K562 (cell line): Measurements from ENCODE around the gene HMCES. TPM values are rescaled to one million over a fixed set of nuclear protein-coding genes. Genes with fewer than 3 reads are reported as not detected.

Experiments used
- EP400 ChIP-seq: fragments of 450-650 bp; IDR thresholded peaks from 2 replicates; pipeline ENCODE4 v1.6.1; 2017; ENCODE audit warnings: antibody characterized with exemption, mild to moderate bottlenecking, moderate library complexity
- FOS ChIP-seq: IDR thresholded peaks from 3 replicates; pipeline ENCODE4 v1.6.1; 2011; ENCODE audit not compliant: insufficient read length; ENCODE audit errors: extremely low read depth
- GATAD2A ChIP-seq: fragments of 450-650 bp; IDR thresholded peaks from 2 replicates; pipeline ENCODE4 v1.6.1; 2017
- HDAC2 ChIP-seq: fragments of 450-650 bp; IDR thresholded peaks from 2 replicates; pipeline ENCODE4 v1.6.1; 2016; ENCODE audit warnings: mild to moderate bottlenecking
- IFI16 ChIP-seq: fragments of 250-450 bp; sonication (Bioruptor Pico); IDR thresholded peaks from 2 replicates; pipeline ENCODE4 v2.1.2; 2022; ENCODE audit warnings: mild to moderate bottlenecking, inconsistent platforms
- LARP7 ChIP-seq: fragments of 450-650 bp; IDR thresholded peaks from 2 replicates; pipeline ENCODE4 v1.6.1; 2016
- MYBL2 ChIP-seq, 2 experiments: fragments of 450-650 bp in 1 of 2; sonication (generic) in 1 of 2; formaldehyde crosslinking in 1 of 2; IDR thresholded peaks; 2 replicates each; pipeline versions ENCODE4 v1.6.1 to v1.8.1; 2017 to 2022; ENCODE audit warnings: borderline replicate concordance in 1 of 2, inconsistent platforms in 1 of 2, low read depth in 1 of 2, mild to moderate bottlenecking in 1 of 2, missing genetic modification reagents in 1 of 2, moderate library complexity in 1 of 2
- PCBP2 ChIP-seq: fragments of 200-400 bp; formaldehyde crosslinking; IDR thresholded peaks from 2 replicates; pipeline ENCODE4 v1.6.1; 2018; ENCODE audit warnings: low read length, low read depth, mild to moderate bottlenecking, moderate library complexity; ENCODE audit not compliant: poor library complexity, severe bottlenecking
- polyA plus RNA-seq, 8 experiments: library from polyadenylated mRNA; depleted of rRNA in 4 of 8; stranded (reverse) in 5 of 8; unstranded in 3 of 8; fragments of >200 nt; fragmentation: Nextera tagmentation in 2 of 8; fragmentation: Illumina TruSeq in 1 of 8; extraction: Ambion mirVana in 2 of 8; extraction: Trizol in 1 of 8; gene quantifications; 2 replicates each; pipeline versions ENCODE4 v1.2.1 to v1.2.3, GENCODE V29; 2011 to 2014; ENCODE audit warnings: inconsistent platforms in 1 of 8, missing spikeins in 1 of 8
- total RNA-seq, 7 experiments: library from RNA; depleted of rRNA in 6 of 7; stranded (reverse); fragments of >200 nt in 6 of 7; fragmentation: Illumina TruSeq in 2 of 7; extraction: Trizol in 2 of 7; gene quantifications; 2 replicates each; pipeline versions ENCODE4 v1.2.1 to v1.2.3, GENCODE V29; 2011 to 2021; ENCODE audit warnings: low replicate concordance in 1 of 7
- TF ChIP-seq, protein P1 (sequence below), 3 experiments: fragments of 200-800 bp in 1 of 3; fragments of 250-450 bp in 1 of 3; fragments of 450-650 bp in 1 of 3; sonication (Bioruptor Pico) in 1 of 3; sonication (Bioruptor generic) in 1 of 3; formaldehyde crosslinking in 1 of 3; IDR thresholded peaks; 2 replicates each; pipeline versions ENCODE4 v1.6.1 to v1.8.0; 2016 to 2022; ENCODE audit warnings: mild to moderate bottlenecking in 2 of 3, missing genetic modification characterization in 2 of 3, missing compliant biosample characterization in 1 of 3, moderate library complexity in 1 of 3
- TF ChIP-seq, protein P2 (sequence below): fragments of 200-800 bp; sonication (Bioruptor generic); IDR thresholded peaks from 2 replicates; pipeline ENCODE4 v1.6.1; 2016; ENCODE audit warnings: missing genetic modification characterization, missing compliant biosample characterization
- TF ChIP-seq, protein P3 (sequence below): fragments of 450-650 bp; IDR thresholded peaks from 2 replicates; pipeline ENCODE4 v1.6.1; 2017; ENCODE audit warnings: antibody characterized with exemption, mild to moderate bottlenecking

The HMCES gene
- total and polyA plus RNA-seq, 9 of the 15 experiments (the other 6 are each of a cell fraction or from before 2014, with no cell fraction given) = 18.8 to 45.3 (median 24.8) TPM

DNA sequence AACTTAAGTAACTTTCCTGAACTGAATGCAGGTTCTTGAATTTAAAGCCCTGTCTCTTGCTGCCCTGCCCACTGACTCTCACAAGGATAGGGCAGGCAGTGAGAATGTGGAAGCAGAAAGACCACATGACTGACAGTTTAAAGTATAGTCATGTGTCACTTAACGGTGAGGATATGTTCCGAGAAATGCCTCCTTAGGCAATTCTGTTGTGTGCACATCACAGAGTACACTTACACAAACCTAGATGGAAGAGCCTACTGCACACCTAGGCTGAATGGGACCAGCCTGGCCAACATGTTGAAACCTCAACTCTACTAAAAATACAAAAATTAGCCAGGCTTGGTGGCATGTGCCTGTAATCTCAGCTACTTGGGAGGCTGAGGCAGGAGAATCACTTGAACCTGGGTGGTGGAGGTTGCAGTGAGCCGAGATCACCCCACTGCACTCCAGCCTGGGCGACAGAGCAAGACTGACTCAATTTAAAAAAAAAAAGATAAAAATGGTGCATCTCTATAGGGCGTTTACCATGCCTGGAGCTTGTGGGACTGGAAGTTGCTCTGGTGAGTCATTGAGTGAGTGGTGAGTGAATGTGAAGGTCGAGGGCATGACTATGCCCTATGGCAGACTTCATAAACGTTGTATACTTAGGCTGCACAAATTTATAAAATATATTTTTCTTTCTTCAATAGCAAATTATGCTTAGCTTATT, 48.2 kb upstream of the HMCES start (continued):
- TF ChIP-seq MYBL2 (IDR thresholded peaks at IDR 0.05; ENCODE audit: low read depth) (peak; percentile 68), MYBL2 (CRISPR knock-in tag; IDR thresholded peaks at IDR 0.05; ENCODE audit: borderline replicate concordance) (no peak), LARP7 (0 out of 2 replicates have a peak, but pooled peaks have one; percentile 38), FOS (peak; percentile 25), IFI16 (no peak), EP400 (peak; percentile 27; the same call in 1 of the 2 replicates), GATAD2A (no peak), HDAC2 (0 out of 2 replicates have a peak, but pooled peaks have one; percentile 19), PCBP2 (no peak)
- TF ChIP-seq, protein P1, sequence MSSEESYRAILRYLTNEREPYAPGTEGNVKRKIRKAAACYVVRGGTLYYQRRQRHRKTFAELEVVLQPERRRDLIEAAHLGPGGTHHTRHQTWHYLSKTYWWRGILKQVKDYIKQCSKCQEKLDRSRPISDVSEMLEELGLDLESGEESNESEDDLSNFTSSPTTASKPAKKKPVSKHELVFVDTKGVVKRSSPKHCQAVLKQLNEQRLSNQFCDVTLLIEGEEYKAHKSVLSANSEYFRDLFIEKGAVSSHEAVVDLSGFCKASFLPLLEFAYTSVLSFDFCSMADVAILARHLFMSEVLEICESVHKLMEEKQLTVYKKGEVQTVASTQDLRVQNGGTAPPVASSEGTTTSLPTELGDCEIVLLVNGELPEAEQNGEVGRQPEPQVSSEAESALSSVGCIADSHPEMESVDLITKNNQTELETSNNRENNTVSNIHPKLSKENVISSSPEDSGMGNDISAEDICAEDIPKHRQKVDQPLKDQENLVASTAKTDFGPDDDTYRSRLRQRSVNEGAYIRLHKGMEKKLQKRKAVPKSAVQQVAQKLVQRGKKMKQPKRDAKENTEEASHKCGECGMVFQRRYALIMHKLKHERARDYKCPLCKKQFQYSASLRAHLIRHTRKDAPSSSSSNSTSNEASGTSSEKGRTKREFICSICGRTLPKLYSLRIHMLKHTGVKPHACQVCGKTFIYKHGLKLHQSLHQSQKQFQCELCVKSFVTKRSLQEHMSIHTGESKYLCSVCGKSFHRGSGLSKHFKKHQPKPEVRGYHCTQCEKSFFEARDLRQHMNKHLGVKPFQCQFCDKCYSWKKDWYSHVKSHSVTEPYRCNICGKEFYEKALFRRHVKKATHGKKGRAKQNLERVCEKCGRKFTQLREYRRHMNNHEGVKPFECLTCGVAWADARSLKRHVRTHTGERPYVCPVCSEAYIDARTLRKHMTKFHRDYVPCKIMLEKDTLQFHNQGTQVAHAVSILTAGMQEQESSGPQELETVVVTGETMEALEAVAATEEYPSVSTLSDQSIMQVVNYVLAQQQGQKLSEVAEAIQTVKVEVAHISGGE (CRISPR knock-in tag; IDR thresholded peaks at IDR 0.05) = 0 out of 6 replicates have a peak, but pooled peaks of 1 of the 3 experiments have one; percentile 41
- TF ChIP-seq, protein P2, sequence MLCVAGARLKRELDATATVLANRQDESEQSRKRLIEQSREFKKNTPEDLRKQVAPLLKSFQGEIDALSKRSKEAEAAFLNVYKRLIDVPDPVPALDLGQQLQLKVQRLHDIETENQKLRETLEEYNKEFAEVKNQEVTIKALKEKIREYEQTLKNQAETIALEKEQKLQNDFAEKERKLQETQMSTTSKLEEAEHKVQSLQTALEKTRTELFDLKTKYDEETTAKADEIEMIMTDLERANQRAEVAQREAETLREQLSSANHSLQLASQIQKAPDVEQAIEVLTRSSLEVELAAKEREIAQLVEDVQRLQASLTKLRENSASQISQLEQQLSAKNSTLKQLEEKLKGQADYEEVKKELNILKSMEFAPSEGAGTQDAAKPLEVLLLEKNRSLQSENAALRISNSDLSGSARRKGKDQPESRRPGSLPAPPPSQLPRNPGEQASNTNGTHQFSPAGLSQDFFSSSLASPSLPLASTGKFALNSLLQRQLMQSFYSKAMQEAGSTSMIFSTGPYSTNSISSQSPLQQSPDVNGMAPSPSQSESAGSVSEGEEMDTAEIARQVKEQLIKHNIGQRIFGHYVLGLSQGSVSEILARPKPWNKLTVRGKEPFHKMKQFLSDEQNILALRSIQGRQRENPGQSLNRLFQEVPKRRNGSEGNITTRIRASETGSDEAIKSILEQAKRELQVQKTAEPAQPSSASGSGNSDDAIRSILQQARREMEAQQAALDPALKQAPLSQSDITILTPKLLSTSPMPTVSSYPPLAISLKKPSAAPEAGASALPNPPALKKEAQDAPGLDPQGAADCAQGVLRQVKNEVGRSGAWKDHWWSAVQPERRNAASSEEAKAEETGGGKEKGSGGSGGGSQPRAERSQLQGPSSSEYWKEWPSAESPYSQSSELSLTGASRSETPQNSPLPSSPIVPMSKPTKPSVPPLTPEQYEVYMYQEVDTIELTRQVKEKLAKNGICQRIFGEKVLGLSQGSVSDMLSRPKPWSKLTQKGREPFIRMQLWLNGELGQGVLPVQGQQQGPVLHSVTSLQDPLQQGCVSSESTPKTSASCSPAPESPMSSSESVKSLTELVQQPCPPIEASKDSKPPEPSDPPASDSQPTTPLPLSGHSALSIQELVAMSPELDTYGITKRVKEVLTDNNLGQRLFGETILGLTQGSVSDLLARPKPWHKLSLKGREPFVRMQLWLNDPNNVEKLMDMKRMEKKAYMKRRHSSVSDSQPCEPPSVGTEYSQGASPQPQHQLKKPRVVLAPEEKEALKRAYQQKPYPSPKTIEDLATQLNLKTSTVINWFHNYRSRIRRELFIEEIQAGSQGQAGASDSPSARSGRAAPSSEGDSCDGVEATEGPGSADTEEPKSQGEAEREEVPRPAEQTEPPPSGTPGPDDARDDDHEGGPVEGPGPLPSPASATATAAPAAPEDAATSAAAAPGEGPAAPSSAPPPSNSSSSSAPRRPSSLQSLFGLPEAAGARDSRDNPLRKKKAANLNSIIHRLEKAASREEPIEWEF = 0 out of 2 replicates have a peak, but pooled peaks have one; percentile 28
- TF ChIP-seq, protein P3, sequence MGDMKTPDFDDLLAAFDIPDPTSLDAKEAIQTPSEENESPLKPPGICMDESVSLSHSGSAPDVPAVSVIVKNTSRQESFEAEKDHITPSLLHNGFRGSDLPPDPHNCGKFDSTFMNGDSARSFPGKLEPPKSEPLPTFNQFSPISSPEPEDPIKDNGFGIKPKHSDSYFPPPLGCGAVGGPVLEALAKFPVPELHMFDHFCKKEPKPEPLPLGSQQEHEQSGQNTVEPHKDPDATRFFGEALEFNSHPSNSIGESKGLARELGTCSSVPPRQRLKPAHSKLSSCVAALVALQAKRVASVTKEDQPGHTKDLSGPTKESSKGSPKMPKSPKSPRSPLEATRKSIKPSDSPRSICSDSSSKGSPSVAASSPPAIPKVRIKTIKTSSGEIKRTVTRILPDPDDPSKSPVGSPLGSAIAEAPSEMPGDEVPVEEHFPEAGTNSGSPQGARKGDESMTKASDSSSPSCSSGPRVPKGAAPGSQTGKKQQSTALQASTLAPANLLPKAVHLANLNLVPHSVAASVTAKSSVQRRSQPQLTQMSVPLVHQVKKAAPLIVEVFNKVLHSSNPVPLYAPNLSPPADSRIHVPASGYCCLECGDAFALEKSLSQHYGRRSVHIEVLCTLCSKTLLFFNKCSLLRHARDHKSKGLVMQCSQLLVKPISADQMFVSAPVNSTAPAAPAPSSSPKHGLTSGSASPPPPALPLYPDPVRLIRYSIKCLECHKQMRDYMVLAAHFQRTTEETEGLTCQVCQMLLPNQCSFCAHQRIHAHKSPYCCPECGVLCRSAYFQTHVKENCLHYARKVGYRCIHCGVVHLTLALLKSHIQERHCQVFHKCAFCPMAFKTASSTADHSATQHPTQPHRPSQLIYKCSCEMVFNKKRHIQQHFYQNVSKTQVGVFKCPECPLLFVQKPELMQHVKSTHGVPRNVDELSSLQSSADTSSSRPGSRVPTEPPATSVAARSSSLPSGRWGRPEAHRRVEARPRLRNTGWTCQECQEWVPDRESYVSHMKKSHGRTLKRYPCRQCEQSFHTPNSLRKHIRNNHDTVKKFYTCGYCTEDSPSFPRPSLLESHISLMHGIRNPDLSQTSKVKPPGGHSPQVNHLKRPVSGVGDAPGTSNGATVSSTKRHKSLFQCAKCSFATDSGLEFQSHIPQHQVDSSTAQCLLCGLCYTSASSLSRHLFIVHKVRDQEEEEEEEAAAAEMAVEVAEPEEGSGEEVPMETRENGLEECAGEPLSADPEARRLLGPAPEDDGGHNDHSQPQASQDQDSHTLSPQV = peak; percentile 56; the same call in 1 of the 2 replicates
